DOHH2 (cell line): ENCODE data around the gene FAM131A.

Experiments used
- CTCF ChIP-seq: fragments of 200-600 bp; sonication (generic); IDR thresholded peaks from one replicate; pipeline ENCODE4 v1.5.1; 2014; ENCODE audit warnings: antibody characterized with exemption, mild to moderate bottlenecking, low read depth, low read length; ENCODE audit not compliant: poor library complexity, severe bottlenecking
- EZH2phosphoT487 ChIP-seq: fragments of 200-600 bp; sonication (generic); IDR thresholded peaks from 2 replicates; pipeline ENCODE4 v1.6.1; 2017; ENCODE audit warnings: borderline replicate concordance, mild to moderate bottlenecking, antibody characterized with exemption, low read length, moderate library complexity, mixed read lengths

- no peak for TF ChIP-seq CTCF
- no peak for TF ChIP-seq EZH2phosphoT487
Observed at GRCh38 chr3:184381261-184382224, 44.1 kb downstream of the FAM131A start.
